NCI-H2029 (cell line): ENCODE measurements around the gene TEPSIN.

Experiments
- DNase-seq: peaks from one replicate; lab custom pipeline; 2025; lab: John Stamatoyannopoulos, UW

Gene TEPSIN

GRCh38 chr17:81183316-81183715, 55.5 kb downstream of the TEPSIN start:
- DNase-seq = no peak

DNA sequence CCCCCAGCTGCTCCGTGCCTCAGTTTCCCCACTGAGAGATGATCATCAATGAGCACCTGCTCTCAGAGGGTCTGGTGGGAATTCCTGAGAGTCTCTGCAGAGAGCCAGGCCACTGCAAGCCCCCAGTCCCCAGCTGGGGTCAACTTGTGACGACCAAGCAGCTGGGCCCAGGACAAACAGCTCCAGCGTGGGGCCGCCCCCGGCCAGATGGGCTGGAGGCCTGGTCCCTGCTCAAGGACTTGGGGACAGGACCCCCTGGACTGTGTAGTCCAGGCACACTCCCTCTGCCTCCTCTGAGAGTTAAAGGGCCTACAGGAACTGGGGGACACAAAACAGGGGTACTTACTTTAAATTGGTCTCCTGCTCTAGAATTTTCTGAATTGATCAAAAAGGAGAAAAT, 56.3 kb downstream of the TEPSIN start:
- no peak for DNase-seq

DNA sequence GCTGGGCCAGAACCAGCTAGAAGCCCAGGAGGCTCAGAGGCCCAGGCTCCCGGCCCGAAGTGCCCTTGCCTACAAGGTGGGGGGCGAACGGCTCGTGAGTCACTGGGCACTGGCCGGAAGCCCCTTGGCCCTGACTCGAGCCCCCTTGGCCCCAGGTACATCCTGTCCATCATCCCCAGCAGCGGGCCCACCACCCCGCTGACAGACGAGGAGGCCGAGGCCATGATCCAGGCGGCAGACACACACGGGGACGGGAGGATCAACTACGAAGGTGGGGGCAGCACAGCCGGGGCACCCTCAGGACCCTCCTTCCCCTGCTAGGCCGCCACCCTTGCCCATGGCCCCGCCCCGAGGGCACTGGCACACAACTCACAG, 57.1 kb downstream of the TEPSIN start:
- DNase-seq = no peak

DNA sequence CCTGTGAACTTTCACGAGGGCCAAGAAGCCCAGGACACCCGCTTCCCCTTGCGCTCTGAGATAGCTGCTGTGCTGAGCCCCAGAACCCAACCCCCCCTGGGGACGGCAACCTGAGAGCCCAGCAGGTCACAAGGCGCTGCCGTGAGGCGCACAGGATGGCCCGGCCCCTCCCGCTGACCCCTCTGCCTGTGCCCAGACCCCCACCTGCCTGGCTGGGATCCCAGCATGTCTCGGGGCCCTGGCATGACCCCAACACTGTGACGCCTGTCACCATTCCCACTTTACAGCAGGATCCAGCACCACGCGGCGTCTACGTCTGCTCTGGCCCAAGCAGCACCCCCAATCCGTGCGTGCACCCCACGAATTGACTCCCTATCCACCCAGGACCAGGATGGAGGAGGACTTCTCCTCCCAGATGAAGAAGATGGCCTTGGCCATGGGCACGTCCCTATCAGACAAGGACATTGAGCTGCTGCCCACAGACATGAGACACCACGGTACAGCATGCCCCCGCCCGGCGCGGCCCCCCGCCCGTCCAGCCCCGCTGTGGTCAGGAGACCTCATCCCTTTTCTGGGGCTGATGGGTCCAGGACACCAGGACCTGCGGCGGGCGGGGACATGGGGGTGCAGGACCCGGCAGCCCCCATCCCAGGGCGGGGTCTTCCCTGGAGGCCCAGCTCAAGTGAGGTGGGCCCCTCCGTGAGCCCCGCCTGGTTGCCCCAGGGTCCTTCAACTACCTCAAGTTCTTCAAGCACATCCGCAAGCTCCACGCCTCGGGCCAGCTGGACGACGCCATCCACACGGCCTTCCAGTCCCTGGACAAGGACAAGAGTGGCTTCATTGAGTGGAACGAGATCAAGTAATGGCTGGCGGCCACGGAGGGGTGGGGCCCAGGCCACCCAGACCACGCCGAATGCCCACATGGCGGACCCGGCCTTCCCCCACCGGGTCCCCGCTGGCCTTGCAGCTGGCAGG, 57.7 kb downstream of the TEPSIN start:
- no peak for DNase-seq

DNA sequence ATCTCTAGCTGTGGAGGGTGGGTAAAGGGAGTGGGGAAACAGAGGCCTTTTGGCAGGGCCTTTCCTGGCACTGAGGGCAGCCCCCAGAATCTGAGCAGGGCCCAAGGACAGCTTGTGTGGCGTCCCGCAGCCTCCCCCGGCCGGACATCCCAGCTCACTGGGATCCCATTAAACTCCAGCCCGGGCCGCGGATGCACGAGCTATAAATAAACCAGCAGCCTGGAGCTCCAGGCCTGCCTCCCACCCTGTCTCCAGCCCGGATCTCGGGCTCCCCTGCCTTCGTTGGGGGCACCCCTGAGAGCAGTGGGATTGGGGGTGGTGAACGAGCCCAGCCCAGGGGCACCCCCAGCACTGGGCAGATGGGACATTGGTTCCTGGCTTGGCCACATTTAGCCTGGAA, 59.0 kb downstream of the TEPSIN start:
- DNase-seq = no peak

GRCh38 chr17:81179220-81179619, 59.6 kb downstream of the TEPSIN start:
- DNase-seq = no peak
